Cerebellar cortex (tissue), 1 donor: ENCODE results near the gene TMEM229A.
"Not testable (repeated sequence)": the region's sequence is repeated elsewhere in the genome, so short reads cannot be mapped to it uniquely, and the experiment has no call there.

Experiments
- DNase-seq: peaks from one replicate; pipeline ENCODE4 v3.0.0-alpha.2; 2015; ENCODE audit warnings: low spot score

Gene TMEM229A

DNA sequence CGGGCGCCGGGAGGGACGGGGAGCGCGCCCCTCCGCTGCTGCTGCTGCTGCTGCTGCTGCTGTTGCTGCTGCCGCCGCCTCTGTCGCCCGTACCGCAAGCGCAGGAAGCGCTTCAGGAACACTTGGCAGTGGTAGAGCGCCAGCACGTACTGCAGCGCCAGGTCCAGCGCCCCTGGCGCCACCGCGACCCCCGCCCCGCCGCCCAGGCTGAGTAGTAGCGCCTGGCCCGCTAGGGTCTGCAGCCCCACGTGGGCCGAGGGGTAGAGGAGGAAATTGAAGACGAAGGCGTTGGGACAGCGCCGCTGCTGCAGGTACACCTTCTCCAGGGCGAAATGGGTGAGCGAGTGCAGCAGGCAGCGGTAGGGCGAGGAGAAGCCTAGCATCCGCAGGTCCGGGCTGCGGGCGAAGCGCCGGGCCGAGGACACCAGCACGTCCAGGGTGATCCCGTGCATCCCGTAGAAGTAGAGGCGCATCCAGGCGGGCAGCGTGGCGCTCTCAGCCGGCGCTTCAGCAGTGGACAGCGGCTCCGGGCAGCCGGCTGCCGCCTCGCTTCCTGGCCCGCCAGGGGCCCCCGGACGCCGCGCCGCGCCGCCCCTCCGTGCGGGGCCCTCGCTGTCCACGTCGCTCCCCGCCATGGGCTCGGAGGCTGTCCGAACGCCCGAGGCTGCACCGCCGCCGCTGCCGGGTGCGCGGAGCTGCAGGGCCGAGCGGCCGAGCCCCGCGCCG is at the start of gene TMEM229A:
Gene TMEM229A, minus strand, starts transcription at position 699 of the 726 bp plus-strand sequence. Its CDS starts 64 bp downstream, at position 635.
- peak; percentile 45 for DNase-seq

DNA sequence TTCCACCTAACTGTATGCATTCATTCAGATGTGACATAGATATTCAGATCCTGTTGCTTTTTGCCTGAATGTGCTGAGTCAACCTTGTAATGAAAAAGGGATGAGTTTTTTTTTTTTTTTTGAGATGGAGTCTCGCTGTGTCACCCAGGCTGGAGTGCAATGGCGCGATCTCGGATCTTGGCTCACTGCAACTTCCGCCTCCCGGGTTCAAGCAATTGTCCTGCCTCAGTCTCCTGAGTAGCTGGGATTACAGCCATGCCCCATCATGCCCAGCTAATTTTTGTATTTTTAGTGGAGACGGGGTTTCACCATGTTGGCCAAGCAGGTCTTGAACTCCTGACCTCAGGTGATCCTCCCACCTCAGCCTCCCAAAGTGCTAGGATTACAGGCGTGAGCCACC is 49.4 kb upstream of the TMEM229A start:
- DNase-seq = not testable (repeated sequence)

DNA sequence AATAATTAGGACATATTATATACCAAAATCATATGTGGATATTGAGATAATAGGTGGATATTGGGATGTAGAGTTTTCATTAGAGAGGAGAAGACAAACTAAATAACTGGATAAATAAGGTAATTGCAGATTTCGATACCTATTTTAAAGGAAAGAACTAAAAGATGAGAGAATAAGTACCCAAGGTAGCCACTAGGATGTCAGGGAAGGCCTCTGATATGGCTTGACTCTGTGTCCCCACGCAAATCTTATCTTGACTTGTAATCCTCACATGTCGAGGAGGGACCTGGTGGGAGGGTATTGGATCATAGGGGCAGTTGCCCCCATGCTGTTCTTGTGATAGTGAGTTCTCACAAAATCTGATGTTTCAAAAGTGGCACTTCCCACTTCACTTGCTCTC is 44.7 kb upstream of the TMEM229A start:
- no peak for DNase-seq

DNA sequence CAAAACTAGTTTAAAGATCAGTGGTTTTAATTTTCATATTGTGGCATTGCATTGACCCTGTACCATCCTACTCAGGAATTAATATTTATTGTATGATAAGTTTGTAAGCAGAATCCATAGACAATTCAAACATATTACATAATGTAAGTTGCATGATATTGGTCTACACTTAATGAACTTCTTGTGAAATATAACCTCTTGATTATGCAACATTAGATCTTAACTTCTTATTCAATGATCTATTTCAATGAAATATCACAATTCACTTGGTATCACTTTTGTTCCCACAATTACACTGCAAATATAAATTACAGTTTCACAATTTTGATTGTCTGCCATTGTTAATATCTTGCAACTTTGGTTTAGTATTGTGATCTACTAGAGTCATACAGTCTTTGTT is 44.0 kb upstream of the TMEM229A start:
- DNase-seq = no peak

DNA sequence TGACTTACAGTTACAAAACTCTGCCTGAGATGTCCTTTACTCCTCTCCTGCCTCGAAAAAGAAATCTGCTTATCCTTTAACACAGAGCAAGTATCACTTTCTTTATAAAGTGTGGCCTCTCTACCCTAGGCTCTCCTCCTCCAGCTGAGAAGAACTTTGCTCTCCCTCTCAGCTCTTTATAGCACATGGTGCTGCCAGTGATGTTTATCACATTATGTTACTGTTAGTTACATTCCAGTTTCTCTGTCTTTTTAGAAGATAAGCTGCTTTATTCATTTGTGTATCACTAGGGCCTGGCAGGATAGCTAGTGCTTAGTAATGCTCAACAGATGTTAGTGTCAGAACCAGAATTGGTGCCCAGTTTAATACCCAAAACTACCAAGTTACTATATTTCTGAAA is 41.1 kb upstream of the TMEM229A start:
- DNase-seq = no peak

DNA sequence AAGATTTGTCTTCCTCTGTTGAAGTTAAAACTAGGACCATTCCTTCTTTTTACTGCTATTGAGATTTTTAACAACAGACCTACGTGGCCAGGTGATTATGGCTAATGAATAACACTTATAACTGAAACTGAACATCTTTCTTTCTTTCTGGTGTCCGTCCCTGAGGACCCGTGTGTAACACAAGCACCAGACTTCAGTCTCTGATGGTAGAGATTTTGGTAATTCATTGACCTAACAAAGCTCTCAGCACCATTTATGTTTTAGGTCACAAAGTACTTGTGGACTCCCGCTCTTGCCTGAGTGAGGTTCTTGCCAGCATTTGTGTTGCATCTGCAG is 40.4 kb upstream of the TMEM229A start:
- no peak for DNase-seq

DNA sequence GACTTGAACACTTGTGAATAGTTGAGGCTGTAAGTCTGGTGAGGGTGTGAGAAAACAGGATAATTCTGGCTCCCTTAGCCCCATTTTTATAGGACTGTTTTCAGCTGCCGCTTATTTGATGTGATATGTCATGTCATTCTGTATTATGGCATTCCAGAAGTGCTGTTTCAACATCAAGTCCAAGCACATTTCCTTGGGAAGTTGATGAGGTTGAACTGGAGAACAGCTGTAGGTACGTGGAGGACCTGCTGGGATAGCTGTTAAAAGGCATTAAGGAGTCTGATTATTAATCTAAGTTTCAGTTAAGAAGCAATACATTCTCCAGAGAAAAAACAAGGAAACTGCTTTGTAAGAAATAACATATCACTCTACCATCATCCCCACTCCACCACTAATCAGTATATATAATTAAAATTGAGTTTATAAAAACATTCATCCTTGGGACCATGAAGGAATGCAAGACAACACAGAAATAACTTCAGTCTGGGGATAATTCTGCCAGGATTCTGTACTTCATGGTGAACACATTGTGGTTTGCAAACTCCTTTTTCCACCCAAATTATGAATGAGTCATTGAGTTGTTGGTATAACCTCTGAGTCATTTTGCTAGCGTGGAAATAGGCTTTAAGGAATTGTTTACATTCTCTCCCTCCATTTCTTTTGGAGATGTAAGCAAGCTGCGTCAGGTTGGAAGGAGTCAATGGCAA is 39.9 kb upstream of the TMEM229A start:
- DNase-seq = no peak

DNA sequence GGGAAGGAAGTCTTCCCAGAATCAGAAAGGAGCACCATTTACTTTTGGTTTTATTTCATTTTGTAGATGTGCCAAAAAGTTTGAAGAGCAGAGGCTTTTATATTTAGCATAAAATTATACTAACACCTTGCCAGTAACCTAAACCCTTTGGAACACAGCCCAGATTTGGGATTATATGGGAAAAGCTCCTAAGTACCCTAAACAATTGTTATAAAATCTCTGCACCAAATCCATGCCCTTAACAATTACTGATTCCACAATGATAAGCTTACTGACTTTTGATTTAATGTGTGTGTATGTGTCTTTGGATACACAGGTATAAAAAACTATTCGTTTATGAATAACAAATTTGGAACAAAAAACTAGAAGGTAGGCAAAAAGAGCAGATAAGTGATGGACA is 39.0 kb upstream of the TMEM229A start:
- no peak for DNase-seq

DNA sequence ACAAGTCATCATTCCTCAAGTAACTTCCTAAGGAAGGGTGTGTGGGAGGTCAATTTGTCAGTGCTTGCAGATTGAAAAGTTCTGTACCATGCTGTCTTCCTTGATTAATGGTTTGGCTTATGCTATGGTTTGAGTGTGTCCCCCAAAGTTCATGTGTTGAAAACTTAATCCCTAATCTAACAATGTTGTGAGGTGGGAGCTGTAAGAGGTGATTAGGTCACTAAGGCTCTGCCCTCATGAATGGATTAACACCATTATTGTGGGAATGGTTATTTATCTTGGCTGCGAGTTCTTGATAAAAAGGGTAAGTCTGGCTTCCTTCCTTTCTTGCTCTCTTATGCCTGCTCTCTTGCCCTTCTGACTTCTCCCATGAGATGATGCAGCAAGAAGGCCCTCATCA is 29.3 kb upstream of the TMEM229A start:
- DNase-seq = no peak

DNA sequence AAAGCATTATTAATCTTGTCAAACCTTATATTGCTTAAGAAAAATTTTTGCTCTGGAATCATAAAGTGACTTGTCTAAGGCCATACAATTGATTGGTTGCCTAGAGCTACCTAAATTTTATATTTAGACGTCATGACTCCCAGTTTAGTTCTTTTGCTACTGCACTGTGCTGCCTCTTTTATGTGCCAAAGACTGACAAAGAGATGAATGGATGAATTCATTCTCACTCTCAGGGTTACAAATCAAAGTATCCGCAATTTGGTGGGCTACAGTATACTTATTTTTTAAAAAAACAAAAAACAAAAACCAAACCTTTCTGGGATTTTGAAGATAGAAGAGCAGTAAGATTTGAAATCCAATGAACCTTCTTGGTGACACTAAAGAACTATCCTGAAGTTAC is 27.7 kb upstream of the TMEM229A start:
- DNase-seq = no peak

DNA sequence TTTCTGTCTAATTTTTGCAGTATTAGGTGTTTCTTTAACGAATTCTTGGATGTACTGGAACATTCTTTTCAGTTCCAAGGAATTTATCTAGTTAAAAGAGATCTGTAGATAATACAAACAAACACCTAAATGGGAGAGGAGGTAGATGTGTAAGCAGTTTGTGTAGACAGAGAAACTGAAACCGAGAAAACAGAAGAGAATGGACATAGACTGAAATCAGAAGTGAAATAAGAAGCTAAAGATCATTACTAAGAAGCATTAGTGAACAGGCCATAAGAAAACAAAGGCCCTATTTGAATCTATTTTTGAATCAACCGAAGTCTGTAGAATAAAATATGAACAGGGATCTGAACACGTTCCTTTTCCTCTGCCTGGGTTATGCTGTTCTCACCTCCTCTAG is 26.5 kb upstream of the TMEM229A start:
- DNase-seq = no peak

DNA sequence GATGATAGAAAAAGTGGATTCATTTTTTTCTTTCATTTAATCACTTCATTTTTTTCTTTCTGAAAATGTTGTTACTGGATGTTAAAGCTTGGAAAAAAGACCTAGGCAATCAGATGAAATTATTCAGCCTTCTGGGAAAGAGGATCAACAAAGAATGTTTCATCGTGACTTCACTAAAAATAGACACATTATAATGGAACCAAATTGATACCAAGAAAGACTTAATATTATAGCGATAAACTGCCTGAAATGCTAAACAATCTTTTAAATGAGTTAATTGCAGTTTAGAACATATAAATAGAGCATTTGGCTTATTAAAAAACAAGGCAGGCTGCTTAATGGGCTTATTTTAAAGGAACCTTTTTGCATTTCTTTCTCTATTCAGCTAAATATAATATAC is 25.6 kb upstream of the TMEM229A start:
- DNase-seq = no peak

DNA sequence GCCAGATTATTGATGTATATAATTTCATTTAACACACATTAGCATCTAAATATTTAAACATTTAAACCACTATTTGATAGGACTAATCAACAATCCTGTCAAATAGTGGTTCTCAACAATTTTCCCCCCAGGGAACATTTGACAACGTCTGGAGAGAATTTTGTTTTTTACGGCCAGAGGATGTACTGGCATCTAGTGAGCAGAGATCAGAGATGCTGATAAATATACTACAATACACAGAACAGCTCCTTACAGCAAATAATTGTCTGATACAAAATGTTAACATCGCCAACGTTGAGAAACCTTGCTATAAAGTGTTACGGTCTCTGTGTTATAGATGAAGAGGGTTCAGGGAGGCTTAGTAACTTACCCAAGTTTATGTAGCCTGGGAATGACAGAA is 25.0 kb upstream of the TMEM229A start:
- no peak for DNase-seq

DNA sequence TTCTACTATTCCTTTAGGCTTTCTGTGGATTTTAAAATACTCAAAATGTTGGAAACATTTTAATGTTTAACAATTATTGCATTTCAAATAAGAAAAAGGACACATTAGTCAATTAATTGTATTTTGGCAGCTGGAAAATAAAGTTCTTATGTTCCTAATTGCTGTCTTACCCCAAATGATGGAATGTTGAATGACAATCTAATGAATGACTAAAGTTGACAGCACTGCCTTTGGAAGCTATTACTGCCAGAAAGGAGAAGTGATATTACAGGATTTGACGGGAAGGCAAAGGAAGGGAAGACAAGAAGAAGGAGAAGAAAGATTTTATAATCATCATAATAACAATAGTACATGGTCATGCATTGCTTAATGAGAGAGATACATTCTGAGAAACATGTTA is 23.4 kb upstream of the TMEM229A start:
- no peak for DNase-seq

DNA sequence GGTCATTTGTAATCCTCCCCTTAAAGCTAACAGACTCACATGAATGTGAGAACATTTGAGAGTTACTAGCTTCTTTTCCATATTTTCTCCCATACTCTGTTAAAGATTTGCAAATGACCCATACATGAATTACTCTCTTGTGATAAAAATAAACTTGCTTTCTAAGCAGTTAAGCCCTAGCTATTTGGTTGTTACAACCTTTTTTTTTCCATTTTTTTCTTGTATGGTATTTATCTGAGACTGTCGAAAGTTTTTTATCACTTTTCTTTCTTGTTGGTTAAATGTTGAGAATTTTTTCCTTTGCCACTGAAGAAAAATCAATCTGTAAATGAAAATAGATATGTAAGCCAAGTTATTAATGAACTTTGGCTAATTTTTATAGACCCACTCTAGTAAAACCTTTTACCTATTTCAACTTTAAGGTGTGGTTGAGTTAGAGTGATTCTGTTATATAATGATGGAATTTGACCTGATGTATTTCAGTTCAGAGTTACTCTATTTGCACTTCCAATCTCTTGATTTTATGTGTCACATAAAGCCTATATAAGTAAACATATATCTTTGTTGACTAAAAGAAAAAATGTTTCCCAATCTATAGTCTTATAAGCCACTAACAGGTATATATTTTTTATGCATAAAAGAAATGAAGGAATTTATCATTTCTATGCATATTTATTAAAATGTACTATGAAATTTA is 19.0 kb upstream of the TMEM229A start:
- DNase-seq = no peak

DNA sequence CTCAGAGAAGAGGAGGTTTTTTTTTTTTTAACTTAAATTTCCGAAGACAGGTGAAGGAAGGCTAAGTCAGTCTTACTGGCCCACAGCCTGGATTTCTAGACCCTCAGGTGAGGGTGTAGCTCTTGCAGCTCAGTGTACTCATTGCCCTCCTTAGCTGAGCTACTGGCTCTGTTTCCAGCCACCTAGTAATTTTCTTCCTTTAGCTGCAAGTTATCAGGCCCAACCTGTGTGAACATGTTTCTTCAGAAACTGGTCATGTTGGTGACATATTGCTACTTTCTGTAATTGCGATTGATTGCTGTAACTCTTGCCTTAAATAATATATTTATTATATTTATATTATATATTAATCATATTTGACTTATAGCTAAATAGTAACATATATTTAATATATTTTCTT is 10.0 kb upstream of the TMEM229A start:
- DNase-seq = no peak

DNA sequence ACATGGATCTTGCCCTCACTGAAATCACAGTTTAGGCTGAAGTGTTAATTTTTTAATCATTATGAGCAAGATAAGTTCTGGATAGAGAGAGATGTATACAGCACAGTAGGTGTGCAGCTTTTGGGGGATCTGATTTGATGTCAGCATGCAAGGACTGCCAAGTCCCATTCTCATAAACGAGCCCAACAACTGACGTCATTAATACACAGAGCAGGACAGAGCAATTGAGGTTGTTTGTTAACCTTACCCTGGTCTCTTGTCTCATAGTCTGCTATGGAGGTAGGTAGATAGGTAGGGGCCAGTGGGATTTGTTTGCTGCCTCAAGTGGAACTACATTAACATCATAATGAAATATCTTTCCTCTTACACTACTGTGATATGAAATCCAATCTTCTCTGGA is 8.6 kb upstream of the TMEM229A start:
- DNase-seq = no peak

DNA sequence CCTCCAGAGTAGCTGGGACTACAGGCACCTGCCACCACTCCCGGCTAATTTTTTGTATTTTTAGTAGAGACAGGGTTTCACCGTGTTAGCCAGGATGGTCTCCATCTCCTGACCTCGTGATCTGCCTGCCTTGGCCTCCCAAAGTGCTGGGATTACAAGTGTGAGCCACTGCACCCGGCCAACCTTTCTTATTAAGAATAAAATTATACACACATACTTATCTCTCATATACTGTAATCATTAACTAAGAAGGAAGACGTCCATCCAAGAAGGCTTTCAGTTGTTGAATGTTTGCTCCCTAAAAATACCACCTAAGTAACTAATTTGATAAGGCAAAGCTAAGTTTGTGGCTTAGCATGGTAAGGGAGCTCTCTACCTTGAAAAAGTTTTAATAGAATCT is 5.0 kb upstream of the TMEM229A start:
- not testable (repeated sequence) for DNase-seq

DNA sequence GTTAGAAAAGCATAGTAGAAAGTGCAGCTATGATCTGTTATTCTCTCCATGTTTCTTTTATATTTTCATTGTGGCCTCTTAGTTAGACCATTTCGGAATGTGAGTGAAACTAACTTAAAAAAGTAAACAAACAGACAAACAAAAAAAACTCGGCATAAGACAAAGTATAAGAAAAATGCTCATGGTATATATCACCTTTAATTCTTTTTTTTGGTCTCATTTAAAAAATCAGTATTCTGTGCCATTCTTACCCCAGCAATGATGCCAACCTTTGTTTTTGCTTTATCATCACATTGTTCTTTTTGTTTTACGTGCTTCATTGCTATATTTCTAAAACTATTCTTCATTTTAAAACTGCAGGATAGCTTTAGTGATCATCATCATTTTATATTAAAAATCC is 2.8 kb upstream of the TMEM229A start:
- no peak for DNase-seq

DNA sequence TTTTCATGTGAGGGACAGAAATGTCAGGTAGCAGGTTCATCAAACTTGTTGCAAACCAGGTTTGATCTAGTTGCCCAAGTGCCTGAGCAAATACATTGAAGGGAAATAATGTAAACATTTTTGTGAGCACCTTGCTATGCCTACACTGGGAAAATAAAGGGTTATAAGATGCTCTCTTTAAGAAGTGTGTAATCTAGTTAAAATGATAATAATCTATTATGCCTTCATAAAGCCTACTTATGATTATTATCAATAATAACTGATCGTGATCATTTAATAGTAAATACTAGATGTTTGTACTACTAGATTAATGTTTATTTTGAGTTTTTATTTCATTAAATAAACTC is 1.9 kb upstream of the TMEM229A start:
- DNase-seq = no peak

DNA sequence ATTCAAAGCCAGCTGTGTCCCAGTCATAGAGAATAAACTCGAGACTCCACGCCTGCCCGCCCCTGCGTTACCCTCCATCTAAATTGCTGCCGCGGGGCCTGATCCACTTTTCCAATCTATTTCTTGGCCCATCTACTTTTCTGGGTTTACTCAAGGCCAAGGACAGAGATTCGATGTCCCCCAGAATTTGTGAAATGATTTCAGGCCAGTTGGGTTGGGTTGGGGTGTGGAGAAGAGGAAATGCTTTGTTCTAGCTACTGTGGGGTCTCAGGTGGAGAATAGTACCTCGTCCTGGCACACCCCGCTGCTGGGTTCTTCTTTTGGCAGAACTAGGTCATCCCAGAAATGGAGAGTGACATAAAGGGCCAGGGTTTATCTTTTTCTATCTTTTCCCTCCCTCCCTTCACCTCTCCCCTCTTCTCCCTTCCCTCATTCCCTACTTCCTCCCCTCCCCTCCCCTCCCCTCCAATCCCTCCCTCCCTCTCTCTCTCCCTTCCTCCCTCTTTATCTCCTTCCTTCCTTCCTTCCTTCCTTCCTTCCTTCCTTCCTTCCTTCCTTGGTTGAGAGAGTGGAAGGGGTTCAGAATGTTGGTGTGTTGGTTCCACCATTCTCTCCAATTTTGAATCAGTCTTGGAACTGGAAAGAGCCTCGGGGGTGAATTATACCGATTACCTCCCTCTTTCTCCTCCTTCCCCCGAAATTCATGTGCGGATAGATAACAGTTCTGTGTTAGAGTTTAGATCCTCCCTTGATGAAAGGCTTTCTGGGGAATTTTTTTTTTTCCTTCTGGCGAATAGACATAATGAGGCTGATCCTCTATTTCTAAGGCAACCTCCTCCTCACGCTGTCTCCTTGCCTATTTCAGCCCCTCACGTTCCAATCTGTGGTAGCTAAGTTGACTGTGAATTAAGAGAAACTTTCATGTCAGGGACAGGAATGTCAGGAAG is 1.2 kb upstream of the TMEM229A start:
- no peak for DNase-seq

DNA sequence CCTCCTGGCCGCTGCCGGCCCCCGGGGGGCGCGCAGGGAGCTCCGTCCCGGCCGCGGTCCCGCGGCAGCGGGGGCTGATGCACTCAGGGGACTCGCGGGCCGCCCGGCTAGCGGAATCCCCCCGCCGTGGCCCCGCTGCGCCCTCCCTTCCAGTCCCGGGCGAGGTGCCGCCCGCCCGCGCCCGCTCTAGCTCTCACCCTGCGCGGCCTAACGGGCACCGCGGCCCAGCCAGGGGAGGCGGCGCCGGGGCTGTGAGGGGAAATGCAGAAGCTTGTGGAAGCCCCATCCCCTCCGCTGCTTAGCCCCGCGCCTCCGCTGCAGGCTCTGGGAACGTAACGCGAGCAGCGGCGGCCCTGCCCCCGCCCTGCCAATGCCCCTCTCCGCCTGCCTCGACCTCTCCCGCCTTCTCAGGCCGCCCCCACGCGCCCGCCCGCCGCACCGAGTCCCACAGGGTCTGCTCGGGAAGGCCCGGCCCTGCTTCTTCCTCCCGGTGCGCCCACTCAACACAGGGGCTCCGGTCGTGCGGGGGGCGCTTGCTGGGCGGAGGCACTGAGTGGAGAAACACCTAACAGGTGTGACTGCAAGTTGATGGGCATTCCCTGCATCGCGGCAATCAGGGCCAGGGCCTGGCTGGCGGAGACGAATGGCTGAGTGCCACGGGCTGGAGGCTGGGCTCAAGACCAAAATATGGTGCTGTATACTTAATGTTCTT is 384 bp upstream of the TMEM229A start:
- DNase-seq = peak; percentile 56
